Fibroblast of lung (primary cell): Measurements from ENCODE around the gene FBXL13. TPM values are rescaled to one million over a fixed set of nuclear protein-coding genes. Genes with fewer than 3 reads are reported as not detected.
"Not testable (repeated sequence)": the region's sequence is repeated elsewhere in the genome, so short reads cannot be mapped to it uniquely, and the experiment has no call there.

Experiments used
- DNase-seq, 2 donors: peaks; one replicate each; pipeline versions ENCODE4 v3.0.0 to v3.0.0-alpha.2; 2010; ENCODE audit warnings: low read depth in 2 of 2
- H2AFZ ChIP-seq: 2 replicates; pipeline ENCODE4 v1.5.1; 2012; ENCODE audit warnings: low read length, control low read depth, inconsistent platforms
- H3K27ac ChIP-seq: 2 replicates; pipeline ENCODE4 v1.5.1; 2011; ENCODE audit warnings: low read length, control low read depth; ENCODE audit not compliant: insufficient read depth
- H3K27me3 ChIP-seq: 2 replicates; pipeline ENCODE4 v1.5.1; 2011; ENCODE audit warnings: mild to moderate bottlenecking, low read length; ENCODE audit not compliant: control insufficient read depth, insufficient read depth
- H3K36me3 ChIP-seq: 2 replicates; pipeline ENCODE4 v1.5.1; 2011; ENCODE audit warnings: low read length; ENCODE audit not compliant: control insufficient read depth, insufficient read depth
- H3K4me1 ChIP-seq: 2 replicates; pipeline ENCODE4 v1.5.1; 2011; ENCODE audit warnings: low read length; ENCODE audit not compliant: control insufficient read depth, insufficient read depth; ENCODE audit errors: extremely low read depth
- H3K4me2 ChIP-seq: 2 replicates; pipeline ENCODE4 v1.5.1; 2011; ENCODE audit warnings: low read length, control low read depth; ENCODE audit not compliant: insufficient read depth; ENCODE audit errors: extremely low read depth
- H3K4me3 ChIP-seq, 4 experiments: fragments of 200-600 bp in 1 of 4; sonication (generic) in 1 of 4; replicated peaks in 1 of 4; 2 replicates each; pipeline ENCODE4 v1.5.1; 2011 to 2016; ENCODE audit warnings: low read length in 4 of 4, low read depth in 3 of 4, mild to moderate bottlenecking in 3 of 4, control low read depth in 2 of 4, inconsistent platforms in 1 of 4, mixed read lengths in 1 of 4; ENCODE audit not compliant: insufficient read depth in 1 of 4; ENCODE audit errors: control extremely low read depth in 1 of 4
- H3K79me2 ChIP-seq: 2 replicates; pipeline ENCODE4 v1.5.1; 2012; ENCODE audit warnings: mild to moderate bottlenecking, low read length, inconsistent platforms; ENCODE audit not compliant: control insufficient read depth, insufficient read depth
- H3K9ac ChIP-seq: 2 replicates; pipeline ENCODE4 v1.5.1; 2011; ENCODE audit warnings: mild to moderate bottlenecking, low read length, control low read depth; ENCODE audit not compliant: insufficient read depth
- H3K9me3 ChIP-seq: 2 replicates; pipeline ENCODE4 v1.5.1; 2012; ENCODE audit warnings: low read depth, low read length; ENCODE audit not compliant: control insufficient read depth, insufficient read depth
- H4K20me1 ChIP-seq: 2 replicates; pipeline ENCODE4 v1.5.1; 2011; ENCODE audit warnings: low read length; ENCODE audit not compliant: control insufficient read depth, insufficient read depth; ENCODE audit errors: extremely low read depth
- EZH2 ChIP-seq: IDR thresholded peaks from 2 replicates; pipeline ENCODE4 v1.5.1; 2012; ENCODE audit warnings: low read length, control low read depth, mild to moderate bottlenecking; ENCODE audit errors: missing control alignments
- polyA plus RNA-seq, 2 donors: library from polyadenylated mRNA; depleted of rRNA in 1 of 2; stranded (reverse) in 1 of 2; unstranded in 1 of 2; fragments of >200 nt; gene quantifications; 2 replicates each; pipeline ENCODE4 v1.2.1, GENCODE V29; 2011 to 2012; ENCODE audit warnings: missing spikeins in 1 of 2
- total RNA-seq: library from RNA; depleted of rRNA; stranded (reverse); fragments of >200 nt; gene quantifications from 2 replicates; pipeline ENCODE4 v1.2.1, GENCODE V29; 2014
- TF ChIP-seq, protein P1 (sequence below), 2 donors: IDR thresholded peaks in 1 of 2; conservative IDR thresholded peaks in 1 of 2; 1 replicate in 1 of 2; 2 replicates in 1 of 2; pipeline ENCODE4 v1.5.1; 2011 to 2012; ENCODE audit warnings: low read length in 2 of 2, control low read depth in 1 of 2, inconsistent platforms in 1 of 2, low read depth in 1 of 2, mild to moderate bottlenecking in 1 of 2

The FBXL13 gene
- total and polyA plus RNA-seq, 2 donors (not counting 1 experiment from before 2014, with no cell fraction given), result 0.41 to 0.66 TPM

GRCh38 chr7:103058122-103058521, 16.5 kb downstream of the FBXL13 start:
- H3K9me3 ChIP-seq, result no peaks in the 10 kb centered on the region
- H3K9ac ChIP-seq, result no peak overlapping the region
- no peaks in the 10 kb centered on the region for H4K20me1 ChIP-seq
- no peaks in the 10 kb centered on the region for H3K36me3 ChIP-seq
- TF ChIP-seq EZH2, result no peak
- TF ChIP-seq, protein P1, sequence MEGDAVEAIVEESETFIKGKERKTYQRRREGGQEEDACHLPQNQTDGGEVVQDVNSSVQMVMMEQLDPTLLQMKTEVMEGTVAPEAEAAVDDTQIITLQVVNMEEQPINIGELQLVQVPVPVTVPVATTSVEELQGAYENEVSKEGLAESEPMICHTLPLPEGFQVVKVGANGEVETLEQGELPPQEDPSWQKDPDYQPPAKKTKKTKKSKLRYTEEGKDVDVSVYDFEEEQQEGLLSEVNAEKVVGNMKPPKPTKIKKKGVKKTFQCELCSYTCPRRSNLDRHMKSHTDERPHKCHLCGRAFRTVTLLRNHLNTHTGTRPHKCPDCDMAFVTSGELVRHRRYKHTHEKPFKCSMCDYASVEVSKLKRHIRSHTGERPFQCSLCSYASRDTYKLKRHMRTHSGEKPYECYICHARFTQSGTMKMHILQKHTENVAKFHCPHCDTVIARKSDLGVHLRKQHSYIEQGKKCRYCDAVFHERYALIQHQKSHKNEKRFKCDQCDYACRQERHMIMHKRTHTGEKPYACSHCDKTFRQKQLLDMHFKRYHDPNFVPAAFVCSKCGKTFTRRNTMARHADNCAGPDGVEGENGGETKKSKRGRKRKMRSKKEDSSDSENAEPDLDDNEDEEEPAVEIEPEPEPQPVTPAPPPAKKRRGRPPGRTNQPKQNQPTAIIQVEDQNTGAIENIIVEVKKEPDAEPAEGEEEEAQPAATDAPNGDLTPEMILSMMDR (conservative IDR thresholded peaks at IDR 0.05 in 1 of 2, IDR thresholded peaks at IDR 0.05 in 1 of 2; ENCODE audit: low read depth in 1 of 2, low read length in 2 of 2), result no peak
- no peaks in the 10 kb centered on the region for H3K79me2 ChIP-seq
- H3K27ac ChIP-seq, result no peak overlapping the region
- H3K4me2 ChIP-seq, result no peak overlapping the region
- H2AFZ ChIP-seq, result no peak overlapping the region
- no peak overlapping the region for H3K4me3 ChIP-seq
- H3K4me1 ChIP-seq, result no peaks in the 10 kb centered on the region
- no peak for DNase-seq
- no peaks in the 10 kb centered on the region for H3K27me3 ChIP-seq

GRCh38 chr7:103056006-103056405, 18.6 kb downstream of the FBXL13 start:
- not testable (repeated sequence) for H3K27ac ChIP-seq, H3K4me3 ChIP-seq, H3K4me2 ChIP-seq, H3K9ac ChIP-seq, H3K4me1 ChIP-seq, H3K27me3 ChIP-seq, H4K20me1 ChIP-seq, H3K9me3 ChIP-seq, H3K36me3 ChIP-seq, DNase-seq, H2AFZ ChIP-seq, H3K79me2 ChIP-seq

- Histone ChIP-seq H3K79me2 (no peaks in the 10 kb centered on the region), H3K4me1 (no peaks in the 10 kb centered on the region), H3K9me3 (no peaks in the 10 kb centered on the region), H4K20me1 (no peaks in the 10 kb centered on the region), H3K36me3 (no peaks in the 10 kb centered on the region), H2AFZ (no peak overlapping the region), H3K9ac (no peak overlapping the region), H3K4me2 (no peak overlapping the region), H3K4me3 (no peak overlapping the region), H3K27me3 (no peaks in the 10 kb centered on the region), H3K27ac (no peak overlapping the region)
- no peak for TF ChIP-seq EZH2
- TF ChIP-seq, protein P1 (conservative IDR thresholded peaks at IDR 0.05 in 1 of 2, IDR thresholded peaks at IDR 0.05 in 1 of 2; ENCODE audit: low read depth in 1 of 2, low read length in 2 of 2), result no peak
- DNase-seq, result no peak
Observed at GRCh38 chr7:103051519-103051918, 23.1 kb downstream of the FBXL13 start.
